Muscle of arm (tissue), 12 donors: ENCODE data around the gene TOMM70. TPM values are rescaled to one million over a fixed set of nuclear protein-coding genes. Genes with fewer than 3 reads are reported as not detected.
"Not testable (repeated sequence)": the region's sequence is repeated elsewhere in the genome, so short reads cannot be mapped to it uniquely, and the experiment has no call there.

ENCODE experiments used
- DNase-seq: peaks from one replicate; pipeline ENCODE4 v3.0.0-alpha.2; 2013
- polyA plus RNA-seq, 12 donors: library from polyadenylated mRNA; unstranded; fragments of 120-200 nt; gene quantifications; one replicate each; pipeline ENCODE4 v1.2.1, GENCODE V29; 2013; ENCODE audit not compliant: insufficient read length in 12 of 12

Gene TOMM70
- polyA plus RNA-seq, 12 donors = 48.2 to 77.6 (median 64.3) TPM; not detected in 1

DNA sequence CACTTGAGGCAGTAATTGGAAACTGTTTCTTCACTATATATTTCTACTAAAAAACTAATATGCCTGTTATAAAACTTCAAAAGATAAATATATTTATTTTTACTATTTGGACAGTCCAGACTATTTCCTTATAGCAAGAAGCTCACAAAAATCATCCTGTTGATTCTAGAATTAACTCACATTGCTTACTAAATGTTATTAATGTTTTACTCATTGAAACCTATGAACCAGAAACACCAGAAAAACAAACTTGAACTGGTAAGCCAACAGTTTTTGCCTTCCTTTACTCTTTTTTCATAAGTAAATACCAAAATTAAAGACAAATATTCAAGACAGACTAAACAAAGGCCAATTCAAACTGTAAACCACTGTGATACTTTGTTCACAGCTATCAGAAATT is 26.4 kb downstream of the TOMM70 start:
- DNase-seq = no peak

DNA sequence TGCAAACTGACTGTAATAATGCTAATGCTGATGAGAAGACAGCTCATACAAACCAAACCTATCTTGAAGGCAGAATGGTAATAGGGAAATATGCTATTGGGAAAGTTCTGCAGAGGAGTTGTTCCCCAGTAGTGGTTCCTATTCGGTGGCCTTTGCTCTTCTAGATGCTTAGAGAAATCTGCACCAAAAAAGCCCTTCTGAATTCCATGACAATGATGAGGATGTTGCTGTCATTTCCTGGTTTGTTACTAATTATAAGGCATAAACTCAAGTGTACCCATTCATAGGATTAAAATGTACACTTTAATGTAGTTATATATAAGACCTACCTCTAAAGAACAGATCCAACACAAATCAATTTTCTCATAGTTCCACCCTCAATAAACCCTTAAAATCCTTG is 30.1 kb downstream of the TOMM70 start:
- no peak for DNase-seq

DNA sequence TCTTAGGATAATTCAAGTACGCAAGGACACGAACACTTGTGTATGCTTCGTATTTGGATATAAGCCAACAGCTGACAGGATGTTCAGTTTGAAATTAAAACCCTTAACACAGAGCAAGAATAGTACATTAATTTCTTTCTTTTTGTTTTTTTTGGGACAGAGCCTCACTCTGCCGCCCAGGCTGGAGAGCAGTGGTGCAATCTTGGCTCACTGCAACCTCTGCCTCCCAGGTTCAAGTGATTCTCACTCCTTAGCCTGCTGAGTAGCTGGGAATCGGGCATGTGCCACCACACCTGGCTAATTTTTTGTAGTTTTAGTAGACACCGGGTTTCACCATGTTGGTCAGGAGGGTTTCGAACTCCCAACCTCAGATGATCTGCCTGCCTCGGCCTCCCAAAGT is 32.4 kb downstream of the TOMM70 start:
- no peak for DNase-seq

- DNase-seq = no peak
These were observed 34.5 kb downstream of the TOMM70 start for GRCh38 chr3:100366424-100366823.

DNA sequence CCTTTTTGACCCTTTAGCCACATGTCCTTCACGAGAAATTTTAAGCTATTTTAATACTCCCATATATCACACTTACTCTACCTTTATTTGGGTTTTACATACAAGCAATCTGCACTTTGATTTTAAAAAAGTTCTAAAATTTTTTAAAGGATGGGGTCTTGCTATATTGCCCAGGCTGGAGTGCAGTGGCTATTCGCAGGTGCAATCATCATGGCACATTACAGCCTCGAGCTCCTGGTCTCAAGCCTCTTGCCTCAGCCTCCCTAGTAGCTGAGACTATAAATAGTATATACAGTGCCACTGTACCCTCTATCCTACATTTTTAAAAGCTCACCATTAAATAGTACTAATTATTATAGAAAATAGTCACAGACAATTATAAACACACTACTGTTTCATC is 36.5 kb downstream of the TOMM70 start:
- no peak for DNase-seq

DNA sequence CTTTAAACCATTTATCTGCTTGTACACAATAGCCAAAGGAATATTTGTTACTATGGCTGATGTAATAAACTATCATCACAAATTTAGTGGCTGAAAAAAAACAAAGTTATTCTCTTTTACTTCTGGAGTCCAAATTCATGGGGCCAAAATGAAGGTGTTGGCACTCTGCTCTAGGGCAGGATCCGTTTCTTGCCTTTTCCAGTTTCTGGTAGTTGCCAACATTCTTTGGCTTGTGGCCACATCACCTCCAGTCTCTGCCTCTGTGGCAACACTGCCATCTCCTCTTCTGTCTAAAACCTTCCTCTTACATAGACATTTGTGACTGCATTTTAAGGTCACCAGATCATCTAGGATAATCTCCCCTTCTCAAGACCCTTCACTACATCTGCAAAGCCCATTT is 39.0 kb downstream of the TOMM70 start:
- no peak for DNase-seq

DNA sequence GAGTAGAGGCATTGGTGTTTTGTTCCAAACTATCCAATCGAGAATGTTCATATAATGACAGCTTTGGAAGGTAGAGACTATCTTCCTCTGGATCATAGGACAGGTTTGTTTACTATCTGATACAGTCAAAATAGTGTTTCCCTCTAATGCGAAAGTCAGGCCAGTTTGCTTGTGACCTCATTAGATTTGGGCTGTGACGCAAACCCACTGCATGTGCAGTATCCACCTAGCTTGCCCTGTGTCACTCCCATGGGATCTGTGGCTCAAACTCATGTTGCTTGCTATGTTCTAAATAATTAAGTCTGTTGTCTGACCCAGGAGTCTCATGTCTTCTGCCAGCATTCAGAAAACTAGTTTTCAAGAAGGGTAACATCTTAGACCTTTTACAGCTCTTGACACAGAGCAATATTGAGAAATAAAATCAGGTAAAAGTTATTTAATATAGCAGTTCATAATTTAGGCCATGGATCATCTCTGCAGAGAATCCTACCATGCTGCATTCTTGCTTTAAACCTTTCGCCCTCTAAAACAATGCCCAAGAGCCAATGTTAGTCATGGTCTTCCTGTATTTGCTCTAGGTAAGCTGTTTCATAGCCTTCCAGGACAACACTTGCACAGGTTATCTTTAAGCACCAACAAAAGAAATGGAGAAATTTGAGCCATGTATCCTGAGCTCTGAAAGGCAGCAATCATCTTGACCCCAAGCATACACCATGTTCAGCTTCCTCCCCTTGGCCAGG is 40.0 kb downstream of the TOMM70 start:
- no peak for DNase-seq

GRCh38 chr3:100359035-100359434 is 41.9 kb downstream of the TOMM70 start:
- no peak for DNase-seq

- no peak for DNase-seq
These were observed 42.5 kb downstream of the TOMM70 start for GRCh38 chr3:100358413-100358812.

DNA sequence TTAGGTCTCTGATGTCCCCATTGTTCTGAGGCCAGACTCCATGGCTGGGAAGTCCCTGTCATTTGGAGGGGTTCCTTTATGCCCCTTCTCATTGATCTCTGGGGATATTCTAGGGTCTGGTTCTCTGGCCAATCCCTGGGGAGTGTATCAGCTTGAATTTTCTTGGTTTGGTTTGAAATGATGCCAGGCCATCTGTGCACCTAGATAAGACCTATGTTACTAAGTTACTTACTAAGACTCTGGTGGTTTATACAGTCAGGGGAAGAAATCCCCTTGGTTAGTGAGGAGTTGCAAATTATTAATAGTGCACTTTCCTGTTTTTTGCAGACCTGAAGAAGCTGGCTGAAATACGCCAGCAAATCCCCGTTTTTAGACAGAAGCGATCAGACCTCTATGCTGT is 46.0 kb downstream of the TOMM70 start:
- DNase-seq = no peak

DNA sequence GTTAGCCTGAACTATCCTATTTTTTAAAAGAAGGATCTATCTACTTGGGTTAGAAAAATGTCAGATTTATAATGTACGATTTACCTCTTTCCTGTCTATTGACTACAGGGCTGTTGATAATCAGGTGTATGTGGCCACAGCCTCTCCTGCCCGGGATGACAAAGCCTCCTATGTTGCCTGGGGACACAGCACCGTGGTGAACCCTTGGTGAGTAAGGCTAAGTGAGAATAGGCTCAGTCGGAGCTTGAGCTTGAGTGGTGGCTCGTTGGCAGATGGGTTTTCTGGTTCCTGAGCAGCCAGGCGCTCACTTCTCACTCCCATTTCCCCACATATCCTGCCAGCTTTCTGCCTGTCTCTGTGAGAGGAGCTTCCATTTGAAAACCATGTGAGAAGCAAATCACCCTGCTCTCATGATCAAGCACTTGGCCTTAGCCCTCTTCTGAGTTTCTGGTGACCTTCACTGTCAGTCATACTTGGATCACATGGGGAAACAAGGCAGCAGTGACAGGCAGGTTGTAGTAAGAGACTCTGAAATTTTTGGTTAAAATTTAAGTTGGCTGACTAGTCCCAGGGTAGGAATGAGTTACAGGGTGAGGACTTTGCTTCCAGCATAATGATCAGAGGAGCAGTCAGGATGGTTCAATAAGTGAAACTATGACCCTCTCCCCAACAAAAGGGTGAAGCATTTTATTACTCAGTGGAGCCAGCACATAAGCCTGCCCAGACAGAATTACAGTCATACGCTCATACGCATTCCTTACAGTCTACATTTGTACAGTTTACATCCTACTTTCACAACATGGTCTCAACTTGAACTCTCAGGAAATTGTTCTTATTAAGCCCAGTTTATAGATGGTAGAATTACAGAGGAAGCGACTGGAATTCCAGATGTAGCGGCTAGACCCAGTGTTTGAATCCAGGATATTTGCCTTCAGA is 48.3 kb downstream of the TOMM70 start:
- no peak for DNase-seq

DNA sequence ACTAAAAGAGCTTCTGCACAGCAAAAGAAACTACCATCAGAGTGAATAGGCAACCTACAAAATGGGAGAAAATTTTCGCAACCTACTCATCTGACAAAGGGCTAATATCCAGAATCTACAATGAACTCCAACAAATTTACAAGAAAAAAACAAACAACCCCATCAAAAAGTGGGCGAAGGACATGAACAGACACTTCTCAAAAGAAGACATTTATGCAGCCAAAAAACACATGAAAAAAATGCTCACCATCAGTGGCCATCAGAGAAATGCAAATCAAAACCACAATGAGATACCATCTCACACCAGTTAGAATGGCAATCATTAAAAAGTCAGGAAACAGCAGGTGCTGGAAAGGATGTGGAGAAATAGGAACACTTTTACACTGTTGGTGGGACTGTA is 49.1 kb downstream of the TOMM70 start:
- not testable (repeated sequence) for DNase-seq

DNA sequence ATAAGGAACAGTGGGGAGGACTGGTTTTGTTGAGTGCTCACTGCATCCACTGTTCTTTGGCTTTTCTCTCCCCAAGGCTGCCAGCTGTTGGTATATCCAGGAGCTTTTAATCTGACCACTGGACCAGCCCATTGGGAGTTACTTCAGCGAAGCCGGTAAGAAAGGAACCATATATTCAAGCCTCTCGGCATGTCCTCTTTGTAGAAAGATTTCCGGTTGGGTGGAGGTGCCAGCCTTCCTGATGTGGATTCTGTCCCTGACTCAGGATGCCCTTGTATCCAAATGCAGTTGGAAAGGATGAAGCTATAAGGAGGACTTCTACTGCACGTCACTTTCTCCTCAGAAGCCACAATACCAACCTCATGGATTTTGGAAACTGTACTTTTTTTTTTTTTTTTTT is 52.2 kb downstream of the TOMM70 start:
- DNase-seq = no peak

- no peak for DNase-seq
These were observed 60.4 kb downstream of the TOMM70 start for GRCh38 chr3:100340527-100340926.

DNA sequence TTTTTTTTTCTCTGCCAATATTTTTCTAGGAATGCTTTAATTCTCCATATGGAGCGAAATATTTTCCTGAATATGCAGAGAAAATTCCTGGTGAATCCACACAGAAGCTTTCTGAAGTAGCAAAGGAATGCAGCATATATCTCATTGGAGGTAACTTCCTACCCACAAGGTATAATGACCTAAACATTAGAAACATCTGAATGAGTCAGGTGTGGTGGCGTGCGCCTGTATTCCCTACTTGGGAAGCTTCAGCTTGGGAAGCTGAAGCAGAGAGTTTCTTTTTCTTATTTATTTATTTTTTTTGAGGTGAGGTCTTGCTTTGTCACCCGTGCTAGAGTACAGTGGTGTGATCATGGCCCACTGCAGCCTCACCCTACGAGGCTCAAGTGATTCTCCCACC is 61.1 kb downstream of the TOMM70 start:
- DNase-seq = no peak

- no peak for DNase-seq
These were observed 62.0 kb downstream of the TOMM70 start for GRCh38 chr3:100338911-100339310.

GRCh38 chr3:100336229-100336628 is 64.7 kb downstream of the TOMM70 start:
- DNase-seq = not testable (repeated sequence)

GRCh38 chr3:100335434-100335833 is 65.5 kb downstream of the TOMM70 start:
- peak; percentile 10 for DNase-seq

DNA sequence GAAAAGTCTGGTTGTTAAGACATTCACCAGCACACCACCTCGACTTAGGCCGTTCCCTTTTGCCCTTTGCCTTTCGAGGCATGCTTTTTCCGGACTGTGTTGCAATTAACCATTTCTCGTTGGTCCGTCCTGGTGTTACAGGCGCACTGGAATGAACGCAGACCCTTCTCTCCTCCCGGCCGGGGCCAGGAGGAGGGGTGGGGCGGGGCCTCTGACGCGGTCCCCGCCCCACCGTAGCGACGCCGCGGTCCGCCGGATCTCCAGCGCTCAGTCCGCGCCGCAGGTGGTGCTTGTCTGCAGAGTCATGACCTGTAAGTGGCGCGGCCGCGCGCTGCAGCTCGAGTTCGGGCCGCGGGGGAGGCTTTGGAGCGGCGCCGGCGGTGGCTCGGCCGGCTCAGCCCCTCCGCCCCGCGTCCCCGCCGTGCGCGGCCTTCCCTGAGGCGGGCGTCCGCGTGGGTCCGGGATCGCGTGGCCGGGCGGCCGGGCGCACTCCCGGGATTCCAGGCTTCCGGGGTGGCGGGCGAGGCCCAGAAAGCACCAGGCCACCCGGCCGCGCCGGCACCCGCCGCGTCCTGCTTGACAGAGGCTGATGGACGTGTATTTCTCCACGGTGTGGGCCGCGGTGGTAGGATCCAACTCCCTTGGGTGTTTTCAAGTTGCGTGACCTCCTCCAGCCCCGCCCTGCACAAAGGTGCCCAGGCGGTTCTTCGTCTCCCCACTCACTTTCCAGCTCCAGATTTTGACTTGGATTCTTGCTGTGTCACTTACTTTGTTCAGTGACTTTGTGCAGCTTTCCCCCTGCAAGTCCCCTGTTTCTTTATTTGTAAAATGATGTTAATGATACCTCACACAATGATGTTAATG is 66.2 kb downstream of the TOMM70 start, which contains the start of gene NIT2:
Gene NIT2, plus strand, starts transcription at position 270 of the 864 bp plus-strand sequence. Its CDS starts 35 bp downstream, at position 305.
- peak; percentile 81 for DNase-seq

- DNase-seq = no peak
These were observed 66.9 kb downstream of the TOMM70 start for GRCh38 chr3:100333970-100334487.

DNA sequence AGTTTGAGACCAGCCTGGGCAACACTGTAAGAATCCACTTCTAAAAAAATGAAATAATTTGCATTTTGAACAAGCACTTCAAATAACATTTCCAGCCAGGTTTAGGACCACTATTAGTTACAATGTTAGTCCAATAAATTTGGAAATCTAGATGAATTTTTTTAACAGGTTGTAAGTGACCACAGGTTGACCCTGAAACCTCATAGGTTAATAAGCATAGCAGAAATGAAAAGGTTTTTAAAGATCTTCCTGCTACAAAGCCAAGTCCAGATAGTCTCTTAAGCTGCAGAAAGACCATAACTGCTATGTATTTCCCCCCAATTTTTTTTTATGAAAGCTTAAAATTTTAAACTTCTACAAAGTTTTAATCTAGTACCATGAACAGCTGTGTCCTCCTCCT is 67.8 kb downstream of the TOMM70 start:
- DNase-seq = no peak

DNA sequence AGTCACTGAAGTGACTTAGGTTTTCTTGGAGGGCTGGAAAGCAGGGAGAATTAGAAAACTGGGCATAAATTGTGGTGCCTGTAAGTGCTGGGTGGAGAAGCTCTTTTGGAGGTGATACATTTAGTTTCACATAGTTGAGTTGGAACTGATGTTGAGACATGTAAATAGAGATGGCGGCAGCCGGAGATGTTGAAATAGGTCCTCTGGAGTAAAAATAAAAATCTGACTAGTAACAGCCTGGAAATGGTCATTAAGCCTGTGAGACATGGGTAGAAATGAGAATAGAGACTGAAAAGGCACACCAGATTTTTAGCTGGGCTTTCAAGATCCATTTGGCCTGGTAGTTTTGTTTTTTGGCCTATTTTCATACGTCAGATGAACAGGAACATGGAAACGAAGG is 69.2 kb downstream of the TOMM70 start:
- no peak for DNase-seq
